GM23338 (cell line): ENCODE measurements around the gene TBP. TPM values are rescaled to one million over a fixed set of nuclear protein-coding genes. Genes with fewer than 3 reads are reported as not detected.

Experiments
- ATAC-seq: fragments of 200-7000 bp; cut with Tn5 transposase; 3 replicates; pipeline ENCODE4 v1.9.1; 2020
- DNase-seq: peaks from one replicate; pipeline ENCODE4 v3.0.0-alpha.2; 2015; ENCODE audit warnings: low spot score
- H2AFZ ChIP-seq: fragments of 200-600 bp; sonication (generic); 2 replicates; pipeline ENCODE4 v1.8.0; 2016; ENCODE audit warnings: antibody characterized with exemption, mild to moderate bottlenecking, moderate library complexity
- H3F3A ChIP-seq: fragments of 200-600 bp; sonication (generic); replicated peaks from 2 replicates; pipeline ENCODE4 v1.8.0; 2017; ENCODE audit warnings: antibody characterized with exemption, mixed run types, low read depth
- H3K27ac ChIP-seq: fragments of 200-600 bp; sonication (generic); 2 replicates; pipeline ENCODE4 v1.6.1; 2016; ENCODE audit warnings: low read depth
- H3K27me3 ChIP-seq: fragments of 200-600 bp; sonication (generic); 2 replicates; pipeline ENCODE4 v1.8.0; 2016; ENCODE audit warnings: mild to moderate bottlenecking, mixed run types, moderate library complexity; ENCODE audit not compliant: insufficient read depth
- H3K36me3 ChIP-seq: fragments of 200-600 bp; sonication (generic); 2 replicates; pipeline ENCODE4 v1.8.0; 2016; ENCODE audit warnings: mild to moderate bottlenecking; ENCODE audit not compliant: insufficient read depth
- H3K4me1 ChIP-seq: fragments of 200-600 bp; sonication (generic); 2 replicates; pipeline ENCODE4 v1.8.0; 2016; ENCODE audit warnings: mild to moderate bottlenecking, moderate library complexity; ENCODE audit not compliant: insufficient read depth
- H3K4me2 ChIP-seq: fragments of 200-600 bp; sonication (generic); 2 replicates; pipeline ENCODE4 v1.7.1; 2017; ENCODE audit warnings: mixed run types
- H3K4me3 ChIP-seq: fragments of 200-600 bp; sonication (generic); 2 replicates; pipeline ENCODE4 v1.6.1; 2016; ENCODE audit warnings: mixed run types
- H3K79me2 ChIP-seq: fragments of 200-600 bp; sonication (generic); replicated peaks from 2 replicates; pipeline ENCODE4 v1.8.0; 2017; ENCODE audit warnings: mild to moderate bottlenecking; ENCODE audit not compliant: insufficient read depth
- H3K9me2 ChIP-seq: fragments of 200-600 bp; sonication (generic); 2 replicates; pipeline ENCODE4 v1.8.0; 2017; ENCODE audit not compliant: insufficient read depth
- H4K20me1 ChIP-seq: fragments of 200-600 bp; sonication (generic); replicated peaks from 2 replicates; pipeline ENCODE4 v1.8.0; 2017; ENCODE audit warnings: mild to moderate bottlenecking; ENCODE audit not compliant: insufficient read depth
- H3K27ac Mint-ChIP-seq: 2 replicates; pipeline ENCODE4 v1.8.0; 2020; ENCODE audit warnings: inconsistent platforms, mild to moderate bottlenecking, moderate library complexity, mixed read lengths
- H3K27me3 Mint-ChIP-seq: 3 replicates; pipeline ENCODE4 v1.8.0; 2022; ENCODE audit warnings: low read depth, mild to moderate bottlenecking, moderate library complexity, mixed read lengths, inconsistent platforms; ENCODE audit not compliant: insufficient read depth, poor library complexity
- H3K36me3 Mint-ChIP-seq: 3 replicates; pipeline ENCODE4 v1.8.0; 2021; ENCODE audit warnings: low read depth, mild to moderate bottlenecking, inconsistent platforms, moderate library complexity, mixed read lengths
- H3K4me1 Mint-ChIP-seq: 3 replicates; pipeline ENCODE4 v1.8.0; 2020; ENCODE audit warnings: mild to moderate bottlenecking, inconsistent platforms, mixed read lengths
- H3K4me3 Mint-ChIP-seq: 3 replicates; pipeline ENCODE4 v1.8.0; 2021; ENCODE audit warnings: moderate library complexity, mild to moderate bottlenecking, inconsistent platforms, mixed read lengths
- H3K9me3 Mint-ChIP-seq: 3 replicates; pipeline ENCODE4 v1.8.0; 2020; ENCODE audit warnings: moderate library complexity, mild to moderate bottlenecking, inconsistent platforms, mixed read lengths
- EZH2 ChIP-seq: fragments of 200-600 bp; sonication (generic); IDR thresholded peaks from one replicate; pipeline ENCODE4 v1.8.0; 2017; ENCODE audit warnings: antibody characterized with exemption, mild to moderate bottlenecking, low read depth; ENCODE audit not compliant: unreplicated experiment
- EZH2phosphoT487 ChIP-seq: fragments of 200-600 bp; sonication (generic); IDR thresholded peaks from one replicate; pipeline ENCODE4 v1.8.1; 2018; ENCODE audit warnings: antibody characterized with exemption; ENCODE audit not compliant: unreplicated experiment
- POLR2AphosphoS5 ChIP-seq: IDR thresholded peaks from 2 replicates; pipeline ENCODE4 v1.6.1; 2016; ENCODE audit warnings: antibody characterized with exemption, low read depth
- STAT1 ChIP-seq: IDR thresholded peaks from one replicate; pipeline ENCODE4 v1.6.1; 2016; ENCODE audit warnings: antibody characterized with exemption; ENCODE audit not compliant: unreplicated experiment
- ZNF331 ChIP-seq: fragments of 250-450 bp; sonication (Bioruptor Pico); IDR thresholded peaks from 2 replicates; pipeline ENCODE4 v1.5.0; 2020; ENCODE audit warnings: low read depth, mild to moderate bottlenecking, moderate library complexity
- polyA plus RNA-seq: library from polyadenylated mRNA; unstranded; fragments of >200 nt; fragmentation: Nextera tagmentation; extraction: Ambion mirVana; gene quantifications from 2 replicates; pipeline ENCODE4 v1.2.1, GENCODE V29; 2016
- total RNA-seq: library from RNA; depleted of rRNA; stranded (reverse); fragments of >200 nt; shearing (Covaris generic); gene quantifications from 2 replicates; pipeline ENCODE4 v1.2.3, GENCODE V29; 2014
- TF ChIP-seq, protein P1 (sequence below): fragments of 250-450 bp; sonication (Bioruptor Pico); IDR thresholded peaks from 2 replicates; pipeline ENCODE4 v1.5.0; 2020; ENCODE audit warnings: mild to moderate bottlenecking, moderate library complexity
- TF ChIP-seq, protein P2 (sequence below): IDR thresholded peaks from one replicate; pipeline ENCODE4 v1.6.1; 2018; ENCODE audit warnings: antibody characterized with exemption; ENCODE audit not compliant: unreplicated experiment

Gene TBP
- total and polyA plus RNA-seq, 2 experiments from 2014 or later: 30.3 to 36.5 TPM

DNA sequence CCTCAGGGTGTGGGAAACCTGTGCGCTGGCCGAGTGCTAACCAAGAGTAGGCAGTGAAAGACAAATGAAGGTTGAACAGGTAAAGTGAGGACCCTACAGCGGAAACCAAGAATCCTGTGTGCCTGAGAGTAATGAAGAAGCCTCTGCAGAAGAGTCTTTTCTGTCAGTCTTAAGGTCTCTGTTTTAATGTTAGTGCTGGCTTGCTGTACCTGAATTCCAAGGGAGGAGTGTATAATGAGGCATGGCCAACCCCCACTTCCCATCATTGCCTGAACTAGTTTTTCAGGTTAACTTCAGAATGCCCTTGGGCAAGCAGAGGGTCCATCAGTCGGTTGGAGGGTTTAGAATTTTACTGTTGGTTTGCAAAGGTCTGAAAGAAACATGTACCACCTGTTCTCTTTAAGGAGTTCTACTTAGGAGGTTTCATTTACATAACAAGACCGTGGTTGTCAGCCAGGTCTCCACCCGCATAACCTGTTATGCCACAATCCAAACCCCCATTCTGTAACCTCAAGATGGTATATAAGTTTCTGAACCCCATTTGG lies 30.9 kb downstream of the TBP start (continued):
- TF ChIP-seq, protein P1, sequence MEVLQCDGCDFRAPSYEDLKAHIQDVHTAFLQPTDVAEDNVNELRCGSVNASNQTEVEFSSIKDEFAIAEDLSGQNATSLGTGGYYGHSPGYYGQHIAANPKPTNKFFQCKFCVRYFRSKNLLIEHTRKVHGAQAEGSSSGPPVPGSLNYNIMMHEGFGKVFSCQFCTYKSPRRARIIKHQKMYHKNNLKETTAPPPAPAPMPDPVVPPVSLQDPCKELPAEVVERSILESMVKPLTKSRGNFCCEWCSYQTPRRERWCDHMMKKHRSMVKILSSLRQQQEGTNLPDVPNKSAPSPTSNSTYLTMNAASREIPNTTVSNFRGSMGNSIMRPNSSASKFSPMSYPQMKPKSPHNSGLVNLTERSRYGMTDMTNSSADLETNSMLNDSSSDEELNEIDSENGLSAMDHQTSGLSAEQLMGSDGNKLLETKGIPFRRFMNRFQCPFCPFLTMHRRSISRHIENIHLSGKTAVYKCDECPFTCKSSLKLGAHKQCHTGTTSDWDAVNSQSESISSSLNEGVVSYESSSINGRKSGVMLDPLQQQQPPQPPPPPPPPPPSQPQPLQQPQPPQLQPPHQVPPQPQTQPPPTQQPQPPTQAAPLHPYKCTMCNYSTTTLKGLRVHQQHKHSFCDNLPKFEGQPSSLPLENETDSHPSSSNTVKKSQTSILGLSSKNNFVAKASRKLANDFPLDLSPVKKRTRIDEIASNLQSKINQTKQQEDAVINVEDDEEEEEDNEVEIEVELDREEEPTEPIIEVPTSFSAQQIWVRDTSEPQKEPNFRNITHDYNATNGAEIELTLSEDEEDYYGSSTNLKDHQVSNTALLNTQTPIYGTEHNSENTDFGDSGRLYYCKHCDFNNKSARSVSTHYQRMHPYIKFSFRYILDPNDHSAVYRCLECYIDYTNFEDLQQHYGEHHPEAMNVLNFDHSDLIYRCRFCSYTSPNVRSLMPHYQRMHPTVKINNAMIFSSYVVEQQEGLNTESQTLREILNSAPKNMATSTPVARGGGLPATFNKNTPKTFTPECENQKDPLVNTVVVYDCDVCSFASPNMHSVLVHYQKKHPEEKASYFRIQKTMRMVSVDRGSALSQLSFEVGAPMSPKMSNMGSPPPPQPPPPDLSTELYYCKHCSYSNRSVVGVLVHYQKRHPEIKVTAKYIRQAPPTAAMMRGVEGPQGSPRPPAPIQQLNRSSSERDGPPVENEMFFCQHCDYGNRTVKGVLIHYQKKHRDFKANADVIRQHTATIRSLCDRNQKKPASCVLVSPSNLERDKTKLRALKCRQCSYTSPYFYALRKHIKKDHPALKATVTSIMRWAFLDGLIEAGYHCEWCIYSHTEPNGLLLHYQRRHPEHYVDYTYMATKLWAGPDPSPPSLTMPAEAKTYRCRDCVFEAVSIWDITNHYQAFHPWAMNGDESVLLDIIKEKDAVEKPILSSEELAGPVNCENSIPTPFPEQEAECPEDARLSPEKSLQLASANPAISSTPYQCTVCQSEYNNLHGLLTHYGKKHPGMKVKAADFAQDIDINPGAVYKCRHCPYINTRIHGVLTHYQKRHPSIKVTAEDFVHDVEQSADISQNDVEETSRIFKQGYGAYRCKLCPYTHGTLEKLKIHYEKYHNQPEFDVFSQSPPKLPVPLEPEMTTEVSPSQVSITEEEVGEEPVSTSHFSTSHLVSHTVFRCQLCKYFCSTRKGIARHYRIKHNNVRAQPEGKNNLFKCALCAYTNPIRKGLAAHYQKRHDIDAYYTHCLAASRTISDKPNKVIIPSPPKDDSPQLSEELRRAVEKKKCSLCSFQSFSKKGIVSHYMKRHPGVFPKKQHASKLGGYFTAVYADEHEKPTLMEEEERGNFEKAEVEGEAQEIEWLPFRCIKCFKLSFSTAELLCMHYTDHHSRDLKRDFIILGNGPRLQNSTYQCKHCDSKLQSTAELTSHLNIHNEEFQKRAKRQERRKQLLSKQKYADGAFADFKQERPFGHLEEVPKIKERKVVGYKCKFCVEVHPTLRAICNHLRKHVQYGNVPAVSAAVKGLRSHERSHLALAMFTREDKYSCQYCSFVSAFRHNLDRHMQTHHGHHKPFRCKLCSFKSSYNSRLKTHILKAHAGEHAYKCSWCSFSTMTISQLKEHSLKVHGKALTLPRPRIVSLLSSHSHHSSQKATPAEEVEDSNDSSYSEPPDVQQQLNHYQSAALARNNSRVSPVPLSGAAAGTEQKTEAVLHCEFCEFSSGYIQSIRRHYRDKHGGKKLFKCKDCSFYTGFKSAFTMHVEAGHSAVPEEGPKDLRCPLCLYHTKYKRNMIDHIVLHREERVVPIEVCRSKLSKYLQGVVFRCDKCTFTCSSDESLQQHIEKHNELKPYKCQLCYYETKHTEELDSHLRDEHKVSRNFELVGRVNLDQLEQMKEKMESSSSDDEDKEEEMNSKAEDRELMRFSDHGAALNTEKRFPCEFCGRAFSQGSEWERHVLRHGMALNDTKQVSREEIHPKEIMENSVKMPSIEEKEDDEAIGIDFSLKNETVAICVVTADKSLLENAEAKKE (CRISPR knock-in tag): no peak
- no peak for TF ChIP-seq EZH2phosphoT487
- no peak for TF ChIP-seq ZNF331
- TF ChIP-seq POLR2AphosphoS5: no peak
- TF ChIP-seq EZH2: no peak
- no peak for TF ChIP-seq STAT1

DNA sequence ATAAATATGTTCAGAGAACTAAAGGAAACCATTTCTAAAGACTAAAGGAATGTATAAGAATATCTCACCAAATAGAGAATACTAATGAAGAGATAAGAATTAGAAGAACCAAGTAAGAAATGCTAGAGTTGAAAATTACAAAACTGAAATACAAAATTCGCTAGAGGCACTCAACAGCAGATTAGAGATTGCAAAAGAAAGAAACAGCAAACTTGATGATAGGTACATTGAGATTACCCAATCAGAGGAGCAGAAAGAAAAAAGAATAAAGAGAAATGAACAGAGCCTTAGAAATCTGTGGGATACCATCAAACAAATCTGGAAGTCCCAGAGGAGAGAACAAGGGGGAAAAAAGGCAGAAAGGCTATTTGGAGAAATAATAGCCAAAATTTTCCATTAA lies 36.6 kb downstream of the TBP start:
- Histone ChIP-seq H4K20me1 (no peaks in the 10 kb centered on the region), H3K4me2 (no peak overlapping the region), H3K4me3 (no peak overlapping the region), H3K27ac (no peak overlapping the region), H2AFZ (no peak overlapping the region), H3K9me2 (no peaks in the 10 kb centered on the region), H3F3A (peaks cover 5% of the 10 kb centered on the region; the same call in 1 of the 2 replicates), H3K27me3 (no peaks in the 10 kb centered on the region), H3K79me2 (no peaks in the 10 kb centered on the region), H3K4me1 (peaks cover 21% of the 10 kb centered on the region), H3K36me3 (peaks cover 11% of the 10 kb centered on the region)
- ATAC-seq (no peak), DNase-seq (no peak)
- peaks cover 21% of the 10 kb centered on the region for H3K4me1 Mint-ChIP-seq
- TF ChIP-seq, protein P2, sequence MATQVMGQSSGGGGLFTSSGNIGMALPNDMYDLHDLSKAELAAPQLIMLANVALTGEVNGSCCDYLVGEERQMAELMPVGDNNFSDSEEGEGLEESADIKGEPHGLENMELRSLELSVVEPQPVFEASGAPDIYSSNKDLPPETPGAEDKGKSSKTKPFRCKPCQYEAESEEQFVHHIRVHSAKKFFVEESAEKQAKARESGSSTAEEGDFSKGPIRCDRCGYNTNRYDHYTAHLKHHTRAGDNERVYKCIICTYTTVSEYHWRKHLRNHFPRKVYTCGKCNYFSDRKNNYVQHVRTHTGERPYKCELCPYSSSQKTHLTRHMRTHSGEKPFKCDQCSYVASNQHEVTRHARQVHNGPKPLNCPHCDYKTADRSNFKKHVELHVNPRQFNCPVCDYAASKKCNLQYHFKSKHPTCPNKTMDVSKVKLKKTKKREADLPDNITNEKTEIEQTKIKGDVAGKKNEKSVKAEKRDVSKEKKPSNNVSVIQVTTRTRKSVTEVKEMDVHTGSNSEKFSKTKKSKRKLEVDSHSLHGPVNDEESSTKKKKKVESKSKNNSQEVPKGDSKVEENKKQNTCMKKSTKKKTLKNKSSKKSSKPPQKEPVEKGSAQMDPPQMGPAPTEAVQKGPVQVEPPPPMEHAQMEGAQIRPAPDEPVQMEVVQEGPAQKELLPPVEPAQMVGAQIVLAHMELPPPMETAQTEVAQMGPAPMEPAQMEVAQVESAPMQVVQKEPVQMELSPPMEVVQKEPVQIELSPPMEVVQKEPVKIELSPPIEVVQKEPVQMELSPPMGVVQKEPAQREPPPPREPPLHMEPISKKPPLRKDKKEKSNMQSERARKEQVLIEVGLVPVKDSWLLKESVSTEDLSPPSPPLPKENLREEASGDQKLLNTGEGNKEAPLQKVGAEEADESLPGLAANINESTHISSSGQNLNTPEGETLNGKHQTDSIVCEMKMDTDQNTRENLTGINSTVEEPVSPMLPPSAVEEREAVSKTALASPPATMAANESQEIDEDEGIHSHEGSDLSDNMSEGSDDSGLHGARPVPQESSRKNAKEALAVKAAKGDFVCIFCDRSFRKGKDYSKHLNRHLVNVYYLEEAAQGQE: no peak
- H3K9me3 Mint-ChIP-seq: peaks cover 63% of the 10 kb centered on the region
- H3K27ac Mint-ChIP-seq: no peak overlapping the region
- no peak overlapping the region for H3K4me3 Mint-ChIP-seq
- H3K27me3 Mint-ChIP-seq: peaks cover 1% of the 10 kb centered on the region
- H3K36me3 Mint-ChIP-seq: peaks cover 44% of the 10 kb centered on the region
